Measurements from ENCODE around the gene PDE6C.

The PDE6C gene

DNA sequence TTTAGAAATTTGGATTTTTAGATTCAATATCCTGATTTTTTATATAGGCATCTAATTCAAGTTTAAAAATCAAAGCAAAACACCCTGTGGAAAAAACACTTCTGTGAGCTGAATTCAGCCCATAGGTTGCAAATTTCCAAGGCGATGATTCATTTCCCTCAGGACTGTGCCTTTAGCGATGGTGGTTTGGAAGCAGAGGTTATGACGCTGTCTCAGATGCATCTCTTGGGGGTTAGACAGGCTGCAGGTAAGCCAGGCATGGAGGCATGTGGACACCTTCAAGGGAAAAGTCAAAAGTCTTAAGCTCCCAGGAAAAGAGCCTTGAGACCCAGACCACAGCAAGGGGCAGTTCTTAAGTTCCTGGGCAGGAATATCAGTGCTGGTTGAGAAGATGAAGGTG is 99.6 kb downstream of the PDE6C start:
- TF ChIP-seq, protein P1, sequence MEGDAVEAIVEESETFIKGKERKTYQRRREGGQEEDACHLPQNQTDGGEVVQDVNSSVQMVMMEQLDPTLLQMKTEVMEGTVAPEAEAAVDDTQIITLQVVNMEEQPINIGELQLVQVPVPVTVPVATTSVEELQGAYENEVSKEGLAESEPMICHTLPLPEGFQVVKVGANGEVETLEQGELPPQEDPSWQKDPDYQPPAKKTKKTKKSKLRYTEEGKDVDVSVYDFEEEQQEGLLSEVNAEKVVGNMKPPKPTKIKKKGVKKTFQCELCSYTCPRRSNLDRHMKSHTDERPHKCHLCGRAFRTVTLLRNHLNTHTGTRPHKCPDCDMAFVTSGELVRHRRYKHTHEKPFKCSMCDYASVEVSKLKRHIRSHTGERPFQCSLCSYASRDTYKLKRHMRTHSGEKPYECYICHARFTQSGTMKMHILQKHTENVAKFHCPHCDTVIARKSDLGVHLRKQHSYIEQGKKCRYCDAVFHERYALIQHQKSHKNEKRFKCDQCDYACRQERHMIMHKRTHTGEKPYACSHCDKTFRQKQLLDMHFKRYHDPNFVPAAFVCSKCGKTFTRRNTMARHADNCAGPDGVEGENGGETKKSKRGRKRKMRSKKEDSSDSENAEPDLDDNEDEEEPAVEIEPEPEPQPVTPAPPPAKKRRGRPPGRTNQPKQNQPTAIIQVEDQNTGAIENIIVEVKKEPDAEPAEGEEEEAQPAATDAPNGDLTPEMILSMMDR (IDR thresholded peaks at IDR 0.05; ENCODE audit: low read depth, low read length, missing control alignments), result no peak
- no peak overlapping the region for H3K4me3 ChIP-seq (ENCODE audit: low read depth, low read length)
- in situ Hi-C loops (cut with HindIII; ENCODE audit: low sequenced_read_pairs), result no loop called here
- no peak for DNase-seq (ENCODE audit: low read depth)

DNA sequence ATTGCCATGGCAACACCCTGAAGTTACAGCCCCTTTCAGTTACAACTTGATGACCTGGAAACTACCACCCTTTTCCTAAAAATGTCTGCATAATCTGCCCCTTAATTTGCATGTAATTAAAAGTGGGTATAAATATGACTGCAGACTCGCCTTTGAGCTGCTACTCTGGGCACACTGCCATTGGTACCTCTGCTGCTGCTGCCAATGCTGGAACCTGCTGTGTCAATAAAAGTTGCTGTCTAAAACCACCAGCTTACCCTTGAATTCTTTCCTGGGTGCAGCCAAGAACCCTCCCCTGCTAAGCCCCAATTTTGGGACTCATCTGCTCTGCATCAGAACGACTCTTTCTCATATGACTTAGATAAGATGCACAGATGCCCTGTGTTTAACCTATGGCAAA is 100.3 kb downstream of the PDE6C start:
- TF ChIP-seq, protein P1 (IDR thresholded peaks at IDR 0.05; ENCODE audit: low read depth, low read length, missing control alignments), result no peak
- no peak for DNase-seq (ENCODE audit: low read depth)
- in situ Hi-C loops (cut with HindIII; ENCODE audit: low sequenced_read_pairs), result no loop called here
- no peak overlapping the region for H3K4me3 ChIP-seq (ENCODE audit: low read depth, low read length)

DNA sequence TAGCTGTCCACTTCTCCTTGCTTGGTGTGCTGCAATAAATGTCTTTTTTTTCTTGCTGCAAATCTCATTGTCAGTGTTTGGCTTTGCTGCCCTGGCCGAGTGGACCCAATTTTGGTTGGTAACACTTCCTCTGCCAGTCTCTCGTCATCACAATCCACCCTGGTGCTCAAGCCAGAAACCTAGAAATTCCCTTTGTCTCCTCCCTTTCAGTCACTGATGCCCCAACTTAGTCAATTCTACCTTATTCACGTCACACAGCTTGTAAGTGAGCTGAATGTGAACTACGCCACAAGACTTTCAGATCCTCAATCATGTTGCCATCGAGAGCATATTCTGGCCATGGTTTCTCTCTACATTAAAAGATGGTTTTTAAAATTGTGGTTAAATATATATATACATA is 103.0 kb downstream of the PDE6C start:
- in situ Hi-C loops (cut with HindIII; ENCODE audit: low sequenced_read_pairs), result no loop called here
- H3K4me3 ChIP-seq (ENCODE audit: low read depth, low read length), result no peak overlapping the region
- DNase-seq (ENCODE audit: low read depth), result no peak
- TF ChIP-seq, protein P1 (IDR thresholded peaks at IDR 0.05; ENCODE audit: low read depth, low read length, missing control alignments), result no peak

All from astrocyte of the cerebellum (primary cell).